HL-60 (cell line): ENCODE measurements around the gene AVPR2.

Experiments used
- GABPA ChIP-seq: IDR thresholded peaks from 2 replicates; pipeline ENCODE4 v1.6.1; 2012; ENCODE audit warnings: low read depth
- REST ChIP-seq: IDR thresholded peaks from 2 replicates; pipeline ENCODE4 v1.6.1; 2012; ENCODE audit warnings: low read depth; ENCODE audit not compliant: insufficient replicate concordance
- TF ChIP-seq, protein P1 (sequence below): IDR thresholded peaks from one replicate; pipeline ENCODE4 v1.5.1; 2011; ENCODE audit warnings: low read length, control low read depth, inconsistent platforms; ENCODE audit not compliant: insufficient read depth

GRCh38 chrX:153867671-153868070 is 36.8 kb upstream of the AVPR2 start:
- TF ChIP-seq, protein P1, sequence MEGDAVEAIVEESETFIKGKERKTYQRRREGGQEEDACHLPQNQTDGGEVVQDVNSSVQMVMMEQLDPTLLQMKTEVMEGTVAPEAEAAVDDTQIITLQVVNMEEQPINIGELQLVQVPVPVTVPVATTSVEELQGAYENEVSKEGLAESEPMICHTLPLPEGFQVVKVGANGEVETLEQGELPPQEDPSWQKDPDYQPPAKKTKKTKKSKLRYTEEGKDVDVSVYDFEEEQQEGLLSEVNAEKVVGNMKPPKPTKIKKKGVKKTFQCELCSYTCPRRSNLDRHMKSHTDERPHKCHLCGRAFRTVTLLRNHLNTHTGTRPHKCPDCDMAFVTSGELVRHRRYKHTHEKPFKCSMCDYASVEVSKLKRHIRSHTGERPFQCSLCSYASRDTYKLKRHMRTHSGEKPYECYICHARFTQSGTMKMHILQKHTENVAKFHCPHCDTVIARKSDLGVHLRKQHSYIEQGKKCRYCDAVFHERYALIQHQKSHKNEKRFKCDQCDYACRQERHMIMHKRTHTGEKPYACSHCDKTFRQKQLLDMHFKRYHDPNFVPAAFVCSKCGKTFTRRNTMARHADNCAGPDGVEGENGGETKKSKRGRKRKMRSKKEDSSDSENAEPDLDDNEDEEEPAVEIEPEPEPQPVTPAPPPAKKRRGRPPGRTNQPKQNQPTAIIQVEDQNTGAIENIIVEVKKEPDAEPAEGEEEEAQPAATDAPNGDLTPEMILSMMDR, result no peak
- TF ChIP-seq GABPA (no peak), REST (no peak)
